NCI-H1092 (cell line): ENCODE data around the gene AKAP6.
"Not testable (repeated sequence)": the region's sequence is repeated elsewhere in the genome, so short reads cannot be mapped to it uniquely, and the experiment has no call there.

Experiments used
- DNase-seq: peaks from one replicate; lab custom pipeline; 2025; lab: John Stamatoyannopoulos, UW

The AKAP6 gene

DNA sequence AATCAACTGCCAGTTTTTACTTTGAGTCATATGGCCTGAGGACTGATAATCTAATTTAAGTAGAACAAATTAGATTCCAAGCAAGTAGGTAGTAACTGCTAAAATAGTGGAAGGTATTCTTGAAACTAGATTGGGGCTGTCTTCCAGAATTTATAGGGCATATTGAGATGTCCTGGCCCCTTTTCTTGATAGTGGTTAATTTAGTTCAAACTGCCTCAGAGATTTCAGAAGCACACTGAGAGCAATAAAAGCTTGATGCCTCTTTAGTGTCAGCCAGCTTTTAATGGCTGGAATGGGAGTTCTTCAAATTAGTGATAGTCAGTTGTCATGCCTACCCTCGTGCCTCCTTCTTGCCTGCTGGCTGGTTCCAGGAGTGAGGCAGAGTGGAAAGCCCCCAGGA, 120.5 kb downstream of the AKAP6 start:
- no peak for DNase-seq

DNA sequence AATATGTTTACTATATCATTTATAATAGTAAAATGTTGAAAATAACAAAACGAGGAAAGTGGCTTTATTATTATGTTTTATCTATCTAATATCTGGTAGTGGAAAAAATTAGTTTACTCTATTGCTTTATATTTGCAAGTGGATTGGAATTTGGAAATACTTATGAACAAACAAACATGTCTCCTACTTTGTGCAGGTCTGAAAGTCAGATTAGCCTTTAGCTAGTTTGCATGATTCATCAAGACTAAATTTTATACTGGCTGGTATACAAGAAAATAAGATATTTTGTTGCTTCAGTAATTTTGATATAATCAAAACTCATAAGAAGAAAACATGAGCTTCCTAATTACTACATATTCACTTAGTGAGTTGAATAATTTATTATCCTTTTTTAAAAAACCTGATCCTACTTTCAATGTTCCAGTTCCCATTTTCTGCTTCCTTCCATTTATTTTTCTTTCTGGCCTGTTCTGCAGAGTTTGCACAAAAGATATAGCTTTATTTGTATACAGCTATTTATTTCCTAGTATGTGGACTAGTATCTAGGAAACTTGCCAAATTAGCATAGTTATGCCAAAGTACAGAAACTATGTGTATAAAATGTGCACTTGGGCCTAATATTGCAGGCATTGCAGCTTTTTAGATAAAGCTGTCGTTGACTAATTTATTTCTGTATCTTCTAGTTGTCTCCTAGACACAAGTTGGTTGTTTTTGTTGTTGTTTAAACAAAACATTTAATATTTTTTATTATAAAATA, 122.0 kb downstream of the AKAP6 start:
- DNase-seq, result no peak

DNA sequence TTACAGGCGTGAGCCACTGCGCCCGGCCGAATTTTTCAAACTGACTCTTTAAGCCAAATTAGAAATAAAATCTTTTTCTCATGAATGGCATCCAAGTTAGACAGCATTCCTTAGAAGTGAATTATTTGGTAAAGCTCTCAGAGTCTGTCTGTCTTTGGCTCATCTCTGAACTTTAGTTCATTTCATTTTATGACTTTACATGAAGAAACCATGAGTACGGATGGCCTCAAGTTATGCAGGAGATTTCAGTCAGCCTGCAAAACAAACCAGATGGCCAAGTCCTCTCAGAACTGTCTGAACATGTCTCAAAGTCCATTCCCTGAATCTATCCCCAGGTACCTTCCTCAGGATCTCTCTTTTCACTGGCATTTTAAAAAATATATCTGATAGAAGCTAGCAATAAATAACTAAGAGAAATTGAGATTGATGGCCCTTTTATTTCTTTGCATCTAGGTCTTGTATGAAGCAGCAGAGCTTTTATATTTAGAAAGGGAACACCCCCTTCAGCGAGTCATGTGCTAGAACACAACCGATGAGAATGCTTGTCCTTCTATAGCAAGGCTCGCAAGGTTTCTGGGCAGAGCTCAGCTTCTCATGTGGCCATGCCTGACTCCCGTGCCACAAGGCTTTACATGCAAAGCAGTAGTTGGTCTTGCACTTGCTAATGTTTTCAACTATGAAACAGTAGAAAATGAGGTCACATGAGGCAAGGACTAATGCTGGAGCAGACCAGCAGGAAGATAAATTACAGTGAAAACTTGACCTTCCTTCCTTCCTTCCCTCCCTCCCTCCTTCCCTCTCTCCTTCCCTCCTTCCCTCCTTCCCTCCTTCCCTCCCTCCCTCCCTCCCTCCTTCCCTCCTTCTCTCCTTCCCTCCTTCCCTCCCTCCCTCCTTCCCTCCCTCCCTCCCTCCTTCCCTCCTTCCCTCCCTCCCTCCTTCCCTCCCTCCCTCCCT, 125.0 kb downstream of the AKAP6 start:
- DNase-seq, result no peak

DNA sequence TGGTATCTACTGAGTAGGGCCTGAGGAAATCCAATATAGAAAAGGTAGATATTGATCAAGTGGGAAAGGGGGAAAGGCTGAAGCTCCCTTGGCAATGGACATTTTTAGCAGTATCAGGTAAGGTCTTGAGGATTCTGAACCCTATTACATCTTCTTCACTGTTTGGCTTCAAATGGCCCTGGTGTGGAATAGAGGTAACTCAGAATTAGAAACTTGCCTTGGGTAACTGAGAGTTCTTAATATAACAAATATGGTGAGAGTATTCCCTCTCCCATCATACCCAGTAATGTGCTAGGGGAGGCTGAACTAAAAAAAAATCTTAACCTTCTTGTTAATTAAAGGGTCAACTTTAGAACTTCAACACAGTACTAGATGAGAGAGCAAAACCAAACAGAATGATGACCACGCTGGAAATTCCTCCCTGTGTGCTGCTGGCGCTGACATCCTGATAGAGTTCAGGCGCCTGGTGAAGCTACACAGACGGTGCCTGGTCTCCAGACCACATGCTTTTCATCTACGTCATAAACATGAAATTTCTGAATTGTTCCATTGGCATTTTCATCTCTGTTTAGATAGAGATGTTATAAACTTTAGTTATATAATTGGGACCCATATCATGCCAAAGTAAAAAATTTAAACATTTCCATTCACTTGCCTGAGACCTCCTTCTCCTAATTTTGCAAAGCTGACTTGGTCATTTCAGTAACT, 128.3 kb downstream of the AKAP6 start:
- DNase-seq, result no peak

DNA sequence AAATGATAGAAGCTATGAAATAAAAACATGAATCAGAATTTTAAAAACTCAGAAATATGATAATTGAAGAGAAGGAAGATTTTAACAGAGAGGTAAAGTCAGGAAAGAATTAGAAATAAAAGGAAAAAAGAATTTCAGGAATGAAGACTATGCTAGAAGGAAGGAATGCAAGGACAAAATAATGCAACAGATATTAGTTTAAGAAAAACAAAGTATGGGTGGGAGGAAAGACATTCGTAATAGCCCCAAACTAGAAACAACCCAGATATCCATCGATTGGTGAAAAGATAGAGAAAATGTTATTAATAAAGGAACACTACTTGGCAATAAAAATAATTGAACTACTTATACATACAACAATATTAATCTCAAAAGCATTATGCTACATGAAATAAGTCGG, 129.6 kb downstream of the AKAP6 start:
- no peak for DNase-seq

DNA sequence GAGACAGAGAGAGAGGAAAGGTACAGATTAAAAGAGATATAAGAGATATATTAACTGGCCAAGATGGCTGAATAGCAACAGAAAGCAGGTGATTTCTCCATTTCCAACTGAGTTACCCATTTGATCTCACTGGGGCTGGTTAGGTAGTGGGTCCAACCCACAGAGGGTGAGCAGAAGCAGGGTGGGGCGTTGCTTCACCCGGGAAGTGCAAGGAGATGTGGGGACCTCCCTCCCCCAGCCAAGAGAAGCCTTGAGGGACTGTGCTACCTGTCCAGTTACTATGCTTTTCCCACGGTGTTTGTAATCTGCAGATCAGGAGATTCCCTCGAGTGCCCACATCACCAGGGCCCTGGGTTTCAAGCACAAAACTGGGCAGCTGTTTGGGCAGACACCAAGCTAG, 131.2 kb downstream of the AKAP6 start:
- DNase-seq, result no peak

DNA sequence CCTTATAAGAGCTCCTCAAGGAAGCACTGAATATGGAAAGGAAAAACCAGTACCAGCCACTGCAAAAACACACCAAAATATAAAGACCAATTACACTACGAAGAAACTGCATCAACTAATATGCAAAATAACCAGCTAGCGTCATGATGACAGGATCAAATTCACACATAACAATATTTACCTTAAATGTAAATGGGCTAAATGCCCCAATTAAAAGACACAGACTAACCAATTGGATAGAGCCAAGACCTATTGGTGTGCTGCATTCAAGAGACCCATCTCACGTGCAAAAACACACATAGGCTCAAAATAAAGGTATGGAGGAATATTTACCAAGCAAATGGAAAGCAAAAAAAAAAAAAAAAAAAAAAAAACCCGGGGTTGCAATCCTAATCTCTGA, 133.5 kb downstream of the AKAP6 start:
- not testable (repeated sequence) for DNase-seq

DNA sequence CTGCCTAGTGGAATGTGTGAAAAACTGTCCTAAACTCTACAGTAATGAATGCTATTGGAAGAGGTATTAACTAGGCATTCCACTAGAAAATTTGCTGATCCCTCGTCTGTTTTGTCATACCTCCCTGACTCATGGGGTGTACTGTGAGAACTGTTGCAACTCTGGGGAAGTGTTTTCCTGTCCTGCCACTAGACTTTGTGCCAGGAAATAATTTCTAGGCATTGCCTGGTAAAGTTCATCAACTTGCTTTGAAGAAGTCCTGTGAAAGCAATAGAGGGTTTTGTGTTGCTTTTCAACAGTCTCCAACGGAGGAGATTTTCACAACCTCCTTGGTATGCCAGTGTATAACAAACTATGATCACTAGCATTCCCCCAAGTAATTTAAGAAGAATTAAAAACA, 139.9 kb downstream of the AKAP6 start:
- no peak for DNase-seq

DNA sequence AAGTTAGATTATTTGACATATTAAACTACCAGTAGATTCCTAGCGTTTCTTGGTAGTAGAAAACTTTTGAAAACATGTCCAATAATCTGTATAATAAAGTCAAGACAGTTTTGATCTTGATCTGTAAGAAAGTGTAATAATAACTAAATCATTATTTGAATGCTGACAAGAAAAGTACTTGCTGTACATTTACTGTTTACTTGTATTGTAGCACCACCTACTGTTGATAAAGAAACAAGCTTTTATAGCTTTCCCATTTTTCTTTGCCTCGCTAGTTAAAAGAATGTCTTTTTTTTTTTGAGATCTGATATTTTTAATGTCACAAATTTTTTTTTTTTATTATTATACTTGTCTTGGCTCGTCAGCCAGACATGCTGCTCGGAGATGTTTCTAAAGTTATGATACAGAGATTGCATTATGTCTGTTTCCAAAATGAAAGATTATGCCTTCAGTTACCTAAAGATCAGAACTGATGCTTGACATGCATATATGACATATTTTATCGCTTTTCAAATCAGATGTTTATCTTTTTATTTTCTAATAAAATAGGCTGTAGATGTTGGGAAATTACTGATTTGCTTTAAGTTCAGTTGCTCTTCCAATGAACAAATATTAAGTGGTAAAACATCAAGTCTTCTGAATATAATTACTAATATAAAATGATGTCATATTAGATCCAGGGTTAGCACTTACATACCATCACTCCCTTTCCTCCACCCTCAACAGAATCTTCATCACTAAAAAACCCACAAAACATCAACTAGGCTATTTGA, 140.5 kb downstream of the AKAP6 start:
- peak; percentile 25 for DNase-seq

DNA sequence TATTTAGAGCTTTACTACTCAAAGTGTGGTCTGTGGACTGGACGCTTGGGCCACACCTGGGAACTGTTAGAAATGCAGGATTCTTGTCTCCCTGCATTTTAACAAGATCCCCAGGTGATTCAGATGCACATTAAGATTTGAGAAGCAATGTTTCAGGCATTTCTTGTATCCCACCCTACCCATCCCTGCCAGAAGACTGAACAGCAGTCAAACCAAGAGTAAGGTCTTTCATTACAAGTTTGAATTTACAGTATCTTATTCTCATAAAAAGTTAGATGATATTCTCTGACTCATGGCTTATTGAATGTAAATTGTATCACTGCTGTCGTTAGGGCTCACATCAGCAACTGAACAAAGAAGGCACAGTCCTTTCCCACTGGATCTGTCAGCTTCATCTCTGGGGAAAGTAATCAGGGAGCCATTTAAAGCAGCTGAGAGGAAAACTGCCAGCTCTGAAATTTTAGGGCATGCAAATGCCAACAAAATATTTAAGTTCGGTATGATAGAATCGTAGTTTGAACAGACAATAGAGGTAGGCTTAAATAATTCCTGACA, 141.1 kb downstream of the AKAP6 start:
- no peak for DNase-seq

DNA sequence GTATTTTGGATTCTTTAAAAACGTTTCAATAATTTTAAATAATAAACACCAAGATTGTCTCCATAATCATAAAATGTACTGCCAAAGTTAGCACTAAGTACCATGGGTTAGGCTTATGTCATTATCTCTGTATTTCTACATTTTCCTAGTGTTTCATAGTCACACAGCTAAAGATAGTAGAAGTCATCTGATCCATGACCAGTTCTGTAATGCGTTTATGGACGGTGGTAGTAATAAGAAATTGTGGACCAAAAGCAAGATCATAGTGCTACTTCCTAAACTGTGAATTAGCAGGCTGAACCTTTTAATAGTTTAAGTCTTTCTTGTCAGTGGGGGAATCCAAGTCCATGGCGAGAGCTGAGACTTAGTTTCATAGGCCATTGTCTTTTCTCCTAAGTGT, 142.1 kb downstream of the AKAP6 start:
- DNase-seq, result no peak

DNA sequence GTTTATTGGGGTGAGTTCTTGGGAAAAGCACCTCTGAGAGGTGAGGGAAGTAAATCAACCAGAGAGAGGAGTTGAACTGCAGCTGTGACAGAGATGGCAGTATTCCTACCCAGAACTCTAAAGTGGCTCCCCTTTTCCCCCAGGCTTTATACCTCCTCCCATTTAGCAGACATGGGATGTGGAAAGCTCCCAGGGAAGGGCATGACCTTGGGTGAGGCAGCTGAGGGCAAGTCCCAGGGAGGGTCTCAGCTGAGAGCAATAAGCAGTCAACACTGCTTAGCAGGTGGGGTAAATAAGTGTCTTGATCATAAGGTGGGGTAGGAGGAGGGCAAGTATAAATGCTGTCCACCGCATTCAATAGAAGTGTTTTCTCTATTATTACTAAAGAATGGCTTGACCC, 143.0 kb downstream of the AKAP6 start:
- no peak for DNase-seq

DNA sequence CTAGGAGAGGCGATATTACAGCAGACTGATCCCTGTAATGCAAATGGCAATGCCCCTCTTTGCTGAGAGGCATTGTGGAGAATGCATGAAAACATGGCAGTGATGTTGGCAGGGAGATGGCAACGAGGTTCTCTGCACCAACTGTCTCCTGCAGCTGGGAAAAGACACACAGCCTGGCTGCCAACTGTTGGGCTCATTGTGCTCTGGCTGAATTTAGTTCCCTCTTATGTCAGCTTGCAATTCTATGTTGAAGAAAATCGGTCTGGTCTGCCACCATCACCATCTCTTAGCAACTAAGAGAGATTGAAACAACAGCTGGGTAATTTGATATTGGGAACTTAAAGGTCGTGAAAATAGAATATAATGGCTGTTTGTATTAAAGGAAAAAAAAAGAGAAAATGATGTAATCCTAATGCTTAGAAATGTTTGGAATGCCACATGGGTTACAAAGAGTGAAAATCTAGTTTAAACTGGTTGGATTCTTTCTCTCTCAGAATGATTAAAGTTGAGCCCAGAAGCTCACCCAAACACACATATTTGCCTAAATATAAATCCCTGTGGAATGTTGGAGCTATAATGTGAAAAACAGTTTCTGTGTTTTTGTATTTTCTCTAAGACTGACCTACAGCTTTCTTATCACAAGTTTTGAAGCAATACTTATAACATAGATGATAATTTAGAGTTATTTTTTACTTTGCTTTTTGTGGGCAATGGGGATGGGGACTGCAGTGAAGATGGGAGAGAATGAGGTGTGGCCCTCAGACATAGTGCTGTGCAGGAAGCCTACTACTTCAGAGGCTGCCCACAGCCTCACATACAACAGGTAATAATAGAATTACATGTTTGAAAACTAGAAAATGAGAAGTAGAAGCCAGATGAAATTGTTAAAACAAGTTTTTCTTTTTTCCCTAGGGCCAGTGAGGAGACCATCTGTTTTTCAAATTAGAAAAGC, 143.7 kb downstream of the AKAP6 start:
- DNase-seq, result peak; percentile 43

DNA sequence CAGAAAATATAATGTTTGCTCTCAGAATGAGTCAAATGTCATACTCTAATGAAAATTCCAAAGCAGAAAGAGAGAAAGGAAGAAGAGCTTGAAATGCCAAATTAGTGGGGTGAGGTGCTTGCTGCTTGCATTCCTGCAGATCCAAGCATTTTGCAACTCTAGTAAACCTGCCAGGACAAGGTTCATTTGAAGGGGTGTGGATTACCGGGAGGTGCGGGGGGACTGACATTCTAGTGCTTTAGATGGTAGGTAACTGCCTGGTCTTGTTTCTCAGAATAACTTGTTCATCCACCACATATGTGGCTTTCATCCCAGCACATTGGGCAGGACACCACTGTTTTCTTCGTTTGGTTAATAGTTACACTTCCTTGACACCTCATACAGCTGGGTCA, 144.4 kb downstream of the AKAP6 start:
- no peak for DNase-seq

DNA sequence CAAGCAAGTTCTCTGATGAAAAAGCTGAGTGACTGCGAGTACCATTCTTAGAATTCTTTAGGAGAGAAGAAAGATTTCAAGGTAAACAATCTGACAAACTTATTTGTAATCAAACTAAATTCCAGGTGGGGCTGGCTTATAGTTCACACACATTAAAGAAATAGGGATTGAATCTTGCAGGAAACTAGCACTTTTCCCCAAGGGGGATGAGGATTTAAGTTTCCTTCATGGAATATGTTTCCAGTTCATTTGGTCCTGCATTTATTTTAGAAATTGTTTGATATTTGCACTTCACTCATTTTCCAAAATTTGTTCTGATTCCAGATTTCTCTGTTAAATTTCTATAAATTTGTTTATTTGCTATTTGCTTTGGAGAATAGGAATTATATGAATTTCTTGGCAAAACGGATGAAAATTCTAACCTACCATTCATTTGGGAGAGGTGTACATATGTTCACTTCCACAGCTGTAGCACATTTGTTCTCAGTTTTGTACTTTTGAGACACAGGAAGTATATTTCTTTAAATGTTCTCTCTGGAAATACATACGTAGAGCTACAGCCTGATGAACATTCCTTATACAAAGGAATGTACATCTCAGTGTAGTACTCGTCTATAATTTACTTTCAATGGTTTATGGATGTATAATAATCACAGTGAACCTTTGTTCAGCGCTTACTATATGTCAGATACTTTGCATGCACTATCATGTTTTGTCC, 145.5 kb downstream of the AKAP6 start:
- no peak for DNase-seq

DNA sequence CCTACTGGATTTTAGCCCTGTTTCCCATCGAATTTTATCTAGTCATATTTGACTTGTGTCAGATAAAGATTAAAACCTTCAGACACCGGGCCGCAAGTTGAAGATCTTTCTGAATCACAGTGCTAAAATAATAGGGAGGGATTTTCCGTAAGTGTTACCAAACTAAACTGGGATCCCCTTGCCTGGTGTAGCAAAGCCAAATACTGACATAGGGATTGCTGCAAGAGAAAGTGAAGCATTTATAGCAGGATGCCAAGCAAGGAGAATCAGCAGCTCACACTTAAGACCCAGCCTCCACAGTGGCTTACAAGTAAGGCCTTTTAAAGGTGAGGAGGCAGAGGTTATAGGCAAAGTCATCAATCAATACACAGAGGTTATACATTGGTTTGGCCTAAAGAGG, 147.4 kb downstream of the AKAP6 start:
- no peak for DNase-seq

DNA sequence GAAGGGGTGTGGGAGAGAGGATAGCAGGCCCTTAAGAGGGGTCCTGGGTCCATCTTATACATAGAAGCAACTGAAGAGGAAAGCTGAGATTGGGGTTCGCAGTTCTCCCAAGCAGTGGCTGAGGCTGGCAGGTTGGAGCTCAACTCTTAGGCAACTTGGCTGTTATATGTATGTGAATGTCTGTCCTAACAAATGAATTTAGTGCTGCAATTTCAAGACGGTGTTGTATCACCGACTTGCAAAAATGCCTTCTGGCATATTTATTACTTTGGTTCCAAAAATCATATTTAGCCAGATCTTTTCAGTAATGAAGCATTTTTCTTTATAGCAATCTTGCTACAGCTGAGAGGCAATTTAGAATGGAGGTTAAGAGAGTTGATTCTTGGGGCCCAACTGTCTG, 148.3 kb downstream of the AKAP6 start:
- no peak for DNase-seq

DNA sequence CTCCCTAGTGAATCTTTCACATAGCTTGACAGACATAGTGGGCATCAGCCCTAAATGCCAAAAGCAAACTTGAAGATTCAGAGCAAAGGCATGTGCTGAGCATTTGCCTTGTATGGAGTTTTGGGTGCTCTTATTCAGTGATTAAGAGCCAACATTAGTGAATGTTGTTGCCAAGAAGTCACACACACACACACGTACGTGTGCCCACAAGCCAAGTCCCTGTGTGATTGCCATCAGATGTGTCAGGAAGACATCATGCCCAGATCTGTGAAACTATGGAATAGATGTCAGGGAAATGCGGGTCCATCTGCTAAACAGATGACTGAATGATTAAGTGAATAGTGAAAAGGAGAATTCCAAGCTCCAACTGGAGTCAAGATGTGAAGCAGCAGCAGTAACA, 149.0 kb downstream of the AKAP6 start:
- no peak for DNase-seq

DNA sequence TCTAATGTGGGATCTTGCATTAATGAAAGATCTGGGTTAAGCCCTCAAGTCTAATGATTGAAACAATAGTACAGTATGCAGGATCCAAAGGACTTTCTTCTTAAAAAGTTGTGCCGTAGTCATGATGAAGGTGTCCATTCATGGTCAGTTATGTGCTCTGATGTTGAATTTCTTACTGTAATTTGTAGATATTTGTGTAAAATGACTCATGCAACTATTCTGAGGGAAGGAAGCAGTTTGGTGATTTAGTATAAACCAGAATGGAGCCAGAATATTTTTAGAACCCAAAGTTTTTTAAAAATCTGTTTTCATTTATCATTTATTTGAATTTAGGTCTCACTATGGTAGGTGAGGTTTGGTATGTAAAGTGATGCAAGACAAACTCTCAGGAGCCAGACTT, 151.2 kb downstream of the AKAP6 start:
- no peak for DNase-seq

DNA sequence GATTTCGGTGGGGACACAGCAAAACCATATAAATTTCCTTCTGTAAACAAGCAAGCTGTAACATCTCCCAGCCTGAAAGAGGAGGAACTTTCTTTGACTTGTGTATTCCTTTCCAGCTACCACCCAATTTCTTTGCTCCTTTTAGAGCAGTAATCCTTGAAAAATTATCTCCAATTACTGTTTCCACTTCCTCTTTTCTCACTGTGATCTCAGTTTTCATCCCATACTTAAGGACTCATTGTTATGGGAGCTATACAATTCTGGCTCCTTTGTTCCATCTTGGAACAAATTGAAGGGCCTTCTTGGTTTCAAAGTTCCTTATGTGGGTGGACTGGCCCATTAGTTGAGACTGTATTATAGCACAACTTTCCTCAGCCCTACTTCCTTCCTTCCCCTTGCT, 152.6 kb downstream of the AKAP6 start:
- no peak for DNase-seq
